ENCODE data around the gene PITRM1. TPM values are rescaled to one million over a fixed set of nuclear protein-coding genes. Genes with fewer than 3 reads are reported as not detected.

Gene PITRM1
- total RNA-seq, 1 donor from 2014 or later: 84.9 TPM

DNA sequence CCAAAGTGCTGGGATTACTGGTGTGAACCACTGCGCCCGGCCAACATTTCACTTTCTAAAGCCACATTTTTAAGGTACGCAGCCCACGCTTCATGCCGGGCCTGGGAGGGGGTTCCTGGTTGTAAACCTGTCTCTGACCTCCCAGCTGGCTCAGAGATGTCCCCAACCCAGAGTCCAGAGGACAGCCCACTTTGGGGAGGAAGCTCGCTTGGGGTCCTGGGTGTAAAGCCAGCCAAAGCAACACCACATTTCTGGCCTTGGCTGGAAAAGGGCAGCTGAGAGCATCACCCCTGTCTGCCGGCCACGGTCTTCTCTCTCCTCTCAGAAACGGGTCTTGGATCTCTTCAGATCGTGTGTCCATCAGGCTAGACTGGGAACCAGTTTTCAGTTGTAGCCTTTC is 23.9 kb upstream of the PITRM1 start:
- Mint-ChIP-seq H3K4me3 (ENCODE audit: unreplicated experiment) (no peak overlapping the region), H3K27ac (ENCODE audit: unreplicated experiment) (peak overlapping the region; percentile 94), H3K4me1 (ENCODE audit: low read depth) (peaks cover 49% of the 10 kb centered on the region), H3K9me3 (ENCODE audit: low read depth) (no peaks in the 10 kb centered on the region), H3K36me3 (ENCODE audit: low read depth) (no peaks in the 10 kb centered on the region), H3K27me3 (ENCODE audit: low read depth) (no peaks in the 10 kb centered on the region)
- TF ChIP-seq, protein P1, sequence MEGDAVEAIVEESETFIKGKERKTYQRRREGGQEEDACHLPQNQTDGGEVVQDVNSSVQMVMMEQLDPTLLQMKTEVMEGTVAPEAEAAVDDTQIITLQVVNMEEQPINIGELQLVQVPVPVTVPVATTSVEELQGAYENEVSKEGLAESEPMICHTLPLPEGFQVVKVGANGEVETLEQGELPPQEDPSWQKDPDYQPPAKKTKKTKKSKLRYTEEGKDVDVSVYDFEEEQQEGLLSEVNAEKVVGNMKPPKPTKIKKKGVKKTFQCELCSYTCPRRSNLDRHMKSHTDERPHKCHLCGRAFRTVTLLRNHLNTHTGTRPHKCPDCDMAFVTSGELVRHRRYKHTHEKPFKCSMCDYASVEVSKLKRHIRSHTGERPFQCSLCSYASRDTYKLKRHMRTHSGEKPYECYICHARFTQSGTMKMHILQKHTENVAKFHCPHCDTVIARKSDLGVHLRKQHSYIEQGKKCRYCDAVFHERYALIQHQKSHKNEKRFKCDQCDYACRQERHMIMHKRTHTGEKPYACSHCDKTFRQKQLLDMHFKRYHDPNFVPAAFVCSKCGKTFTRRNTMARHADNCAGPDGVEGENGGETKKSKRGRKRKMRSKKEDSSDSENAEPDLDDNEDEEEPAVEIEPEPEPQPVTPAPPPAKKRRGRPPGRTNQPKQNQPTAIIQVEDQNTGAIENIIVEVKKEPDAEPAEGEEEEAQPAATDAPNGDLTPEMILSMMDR (IDR thresholded peaks at IDR 0.05): no peak
- no peak for DNase-seq (ENCODE audit: low spot score)

DNA sequence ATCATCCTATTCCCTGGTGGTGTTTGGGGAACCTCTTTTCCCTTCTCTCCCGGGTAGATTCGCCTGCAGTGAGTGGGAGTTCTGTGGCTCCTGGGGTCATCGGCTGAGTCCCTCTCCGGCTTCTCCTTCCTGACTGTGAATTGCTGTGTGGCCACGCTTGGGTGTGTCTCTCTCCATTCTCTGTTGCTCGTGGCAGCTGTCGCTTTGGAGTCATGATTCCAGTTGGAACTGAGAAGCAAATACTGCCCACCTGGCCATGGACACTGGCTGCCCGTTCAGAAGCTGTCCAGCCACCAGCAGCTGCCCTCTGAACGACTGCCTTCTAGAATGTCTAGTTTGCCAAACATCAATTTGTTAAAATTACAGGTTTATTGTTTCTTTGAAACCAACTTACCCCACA is 23.1 kb upstream of the PITRM1 start:
- TF ChIP-seq, protein P1 (IDR thresholded peaks at IDR 0.05): no peak
- Mint-ChIP-seq H3K27ac (ENCODE audit: unreplicated experiment) (no peak overlapping the region), H3K4me1 (ENCODE audit: low read depth) (peaks cover 49% of the 10 kb centered on the region), H3K36me3 (ENCODE audit: low read depth) (no peaks in the 10 kb centered on the region), H3K27me3 (ENCODE audit: low read depth) (no peaks in the 10 kb centered on the region), H3K4me3 (ENCODE audit: unreplicated experiment) (no peak overlapping the region), H3K9me3 (ENCODE audit: low read depth) (no peaks in the 10 kb centered on the region)
- peak; percentile 29 for DNase-seq (ENCODE audit: low spot score)

DNA sequence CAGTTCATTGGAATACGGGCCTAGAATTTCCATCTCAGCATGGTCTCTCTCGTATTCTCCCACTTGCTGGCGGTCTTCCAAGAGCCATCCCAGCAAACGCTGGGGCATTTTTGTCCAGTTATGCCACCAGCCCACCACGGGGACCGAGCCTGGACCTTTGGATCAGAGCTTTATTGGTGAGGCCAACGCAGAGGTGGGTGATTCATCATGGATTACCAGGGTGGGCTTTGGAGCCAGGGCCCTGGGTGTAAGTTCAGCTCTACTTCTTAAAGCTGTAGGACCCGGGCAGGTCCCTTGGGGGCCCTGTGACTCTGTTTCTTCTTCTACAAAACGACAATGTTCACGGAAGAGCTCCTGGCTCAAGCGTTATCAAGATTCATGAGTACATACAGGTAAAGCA is 22.7 kb upstream of the PITRM1 start:
- Mint-ChIP-seq H3K27ac (ENCODE audit: unreplicated experiment) (no peak overlapping the region), H3K9me3 (ENCODE audit: low read depth) (no peaks in the 10 kb centered on the region)

DNA sequence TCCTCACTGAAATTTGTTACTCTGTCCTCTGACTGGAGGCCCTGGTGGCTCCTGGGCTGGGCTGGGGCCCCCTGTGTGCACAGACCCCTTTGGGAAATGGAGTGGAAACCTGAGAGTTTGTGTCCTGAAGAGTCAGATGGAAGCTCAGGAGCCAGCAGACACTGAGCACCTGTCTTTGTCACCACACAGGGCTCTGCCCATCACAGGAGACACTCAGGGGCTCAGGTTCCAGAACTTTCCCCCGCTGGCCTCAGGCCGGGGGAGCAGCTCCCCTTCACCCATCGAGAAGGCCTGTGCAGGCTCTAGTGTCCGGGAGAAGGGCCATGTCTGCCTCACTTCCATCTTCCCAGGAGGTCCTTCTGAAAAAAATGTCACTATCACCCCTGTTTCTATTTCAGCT is 22.3 kb upstream of the PITRM1 start:
- no peaks in the 10 kb centered on the region for H3K27me3 Mint-ChIP-seq (ENCODE audit: low read depth)
- DNase-seq (ENCODE audit: low spot score): peak; percentile 51
- peaks cover 46% of the 10 kb centered on the region for H3K4me1 Mint-ChIP-seq (ENCODE audit: low read depth)
- no peak overlapping the region for H3K4me3 Mint-ChIP-seq (ENCODE audit: unreplicated experiment)
- H3K36me3 Mint-ChIP-seq (ENCODE audit: low read depth): no peaks in the 10 kb centered on the region
- TF ChIP-seq, protein P1 (IDR thresholded peaks at IDR 0.05): no peak
- no peak overlapping the region for H3K27ac Mint-ChIP-seq (ENCODE audit: unreplicated experiment)
- no peaks in the 10 kb centered on the region for H3K9me3 Mint-ChIP-seq (ENCODE audit: low read depth)

More for the DNA sequence above, 22.7 kb upstream of the PITRM1 start:
- H3K36me3 Mint-ChIP-seq (ENCODE audit: low read depth): no peaks in the 10 kb centered on the region
- TF ChIP-seq, protein P1 (IDR thresholded peaks at IDR 0.05): no peak
- H3K4me3 Mint-ChIP-seq (ENCODE audit: unreplicated experiment): no peak overlapping the region
- peaks cover 49% of the 10 kb centered on the region for H3K4me1 Mint-ChIP-seq (ENCODE audit: low read depth)
- H3K27me3 Mint-ChIP-seq (ENCODE audit: low read depth): no peaks in the 10 kb centered on the region
- peak; percentile 68 for DNase-seq (ENCODE audit: low spot score)

DNA sequence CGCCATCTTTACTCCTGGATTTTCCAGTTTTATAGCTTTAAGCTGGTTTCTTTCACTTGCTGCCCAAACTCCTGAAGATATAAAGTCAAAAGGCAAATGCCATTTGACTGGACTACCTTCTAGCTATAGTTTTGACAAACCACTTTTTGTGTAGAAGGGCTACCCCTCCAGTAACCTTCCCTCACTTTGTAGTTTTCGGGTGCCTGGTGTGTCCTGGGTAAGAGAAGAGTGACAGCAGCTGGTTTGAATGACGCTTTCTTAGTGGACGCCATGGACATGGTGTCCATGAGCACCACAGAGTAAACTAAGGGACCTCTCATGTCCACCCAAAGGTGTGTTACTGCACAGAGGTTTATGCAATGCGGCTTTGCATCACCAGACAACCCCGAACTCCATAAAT is 21.2 kb upstream of the PITRM1 start:
- Mint-ChIP-seq H3K4me3 (ENCODE audit: unreplicated experiment) (no peak overlapping the region), H3K4me1 (ENCODE audit: low read depth) (peaks cover 46% of the 10 kb centered on the region), H3K27ac (ENCODE audit: unreplicated experiment) (no peak overlapping the region), H3K27me3 (ENCODE audit: low read depth) (no peaks in the 10 kb centered on the region), H3K9me3 (ENCODE audit: low read depth) (no peaks in the 10 kb centered on the region), H3K36me3 (ENCODE audit: low read depth) (no peaks in the 10 kb centered on the region)
- TF ChIP-seq, protein P1 (IDR thresholded peaks at IDR 0.05): no peak
- DNase-seq (ENCODE audit: low spot score): no peak

Measured in chondrocyte (in vitro differentiated cells).